CD4-positive, alpha-beta T cell (primary cell): ENCODE data around the gene TTC23L. TPM values are rescaled to one million over a fixed set of nuclear protein-coding genes. Genes with fewer than 3 reads are reported as not detected.

Experiments
- ATAC-seq: fragments of 200-7000 bp; cut with Tn5 transposase; one replicate; pipeline ENCODE4 v1.10.0; 2022; ENCODE audit warnings: mild to moderate bottlenecking; ENCODE audit not compliant: poor library complexity
- CTCF ChIA-PET: fragments of 350-600 bp; sonication (Branson Sonifier 250); formaldehyde crosslinking; loops from one replicate; lab custom pipeline; 2021; ENCODE audit warnings: antibody characterized with exemption, inconsistent platforms; lab: Charles Lee
- POLR2A ChIA-PET: fragments of 350-600 bp; sonication (Branson Sonifier 250); formaldehyde crosslinking; loops from one replicate; lab custom pipeline; 2021; ENCODE audit warnings: antibody characterized with exemption, inconsistent platforms; lab: Charles Lee
- DNase-seq, 14 experiments: peaks; one replicate each; pipeline ENCODE4 v3.0.0-alpha.2; 2013 to 2020; ENCODE audit warnings: mixed read lengths in 2 of 14
- H3K27ac ChIP-seq, 2 donors: one replicate each; pipeline versions ENCODE4 v1.5.1 to v1.7.0; 2013; ENCODE audit warnings: low read length in 2 of 2, low read depth in 1 of 2, mild to moderate bottlenecking in 1 of 2
- H3K27me3 ChIP-seq, 2 experiments: 1 replicate in 1 of 2; 2 replicates in 1 of 2; pipeline versions ENCODE4 v1.6.1 to v1.7.0; 2013; ENCODE audit warnings: low read length in 2 of 2, control low read depth in 1 of 2, mild to moderate bottlenecking in 1 of 2, moderate library complexity in 1 of 2; ENCODE audit not compliant: insufficient read depth in 2 of 2, control insufficient read depth in 1 of 2
- H3K36me3 ChIP-seq: one replicate; pipeline ENCODE4 v1.6.1; 2013; ENCODE audit warnings: low read length, control low read depth; ENCODE audit not compliant: insufficient read depth
- H3K4me1 ChIP-seq: one replicate; pipeline ENCODE4 v1.6.1; 2013; ENCODE audit warnings: low read length, control low read depth; ENCODE audit not compliant: insufficient read depth
- H3K4me3 ChIP-seq: one replicate; pipeline ENCODE4 v1.5.1; 2013; ENCODE audit warnings: mild to moderate bottlenecking, low read length, moderate library complexity
- H3K9me3 ChIP-seq, 2 experiments: 1 replicate in 1 of 2; 2 replicates in 1 of 2; pipeline versions ENCODE4 v1.6.1 to v1.7.0; 2013; ENCODE audit warnings: low read length in 2 of 2, mild to moderate bottlenecking in 2 of 2, control low read depth in 1 of 2, moderate library complexity in 1 of 2; ENCODE audit not compliant: control insufficient read depth in 1 of 2, insufficient read depth in 1 of 2
- H3K27ac Mint-ChIP-seq: one replicate; pipeline ENCODE4 v1.8.0; 2020; ENCODE audit warnings: mixed read lengths
- H3K27me3 Mint-ChIP-seq: one replicate; pipeline ENCODE4 v1.8.0; 2021; ENCODE audit warnings: mixed read lengths
- H3K36me3 Mint-ChIP-seq: one replicate; pipeline ENCODE4 v1.8.0; 2021; ENCODE audit warnings: low read depth, mixed read lengths
- H3K4me1 Mint-ChIP-seq: one replicate; pipeline ENCODE4 v1.8.0; 2021; ENCODE audit warnings: low read depth, mixed read lengths
- H3K4me3 Mint-ChIP-seq: one replicate; pipeline ENCODE4 v1.8.0; 2020; ENCODE audit warnings: mild to moderate bottlenecking, mixed read lengths
- H3K9me3 Mint-ChIP-seq: one replicate; pipeline ENCODE4 v1.8.0; 2020; ENCODE audit warnings: mixed read lengths
- intact Hi-C, 2 experiments: fragments of 100-400 bp; cut with DNase I in 1 of 2; cut with micrococcal nuclease in 1 of 2; formaldehyde crosslinking; loops; one replicate each; pipeline versions ENCODE4 v1.15.1 to v1.9.0; 2023 to 2025; cut with DNase I, micrococcal nuclease
- total RNA-seq, 174 experiments: library from RNA in 2 of 174; stranded (reverse) in 2 of 174; gene quantifications; one replicate each; pipeline ENCODE4 v1.2.3 and lab custom pipeline; 2021 to 2026
- TF ChIP-seq, protein P1 (sequence below): fragments of 200-600 bp; IDR thresholded peaks from one replicate; pipeline ENCODE4 v1.8.0; 2022; ENCODE audit warnings: antibody characterized with exemption, mild to moderate bottlenecking

Gene TTC23L
- total RNA-seq, 2 experiments from 2014 or later: 0.20 TPM; not detected in 1

DNA sequence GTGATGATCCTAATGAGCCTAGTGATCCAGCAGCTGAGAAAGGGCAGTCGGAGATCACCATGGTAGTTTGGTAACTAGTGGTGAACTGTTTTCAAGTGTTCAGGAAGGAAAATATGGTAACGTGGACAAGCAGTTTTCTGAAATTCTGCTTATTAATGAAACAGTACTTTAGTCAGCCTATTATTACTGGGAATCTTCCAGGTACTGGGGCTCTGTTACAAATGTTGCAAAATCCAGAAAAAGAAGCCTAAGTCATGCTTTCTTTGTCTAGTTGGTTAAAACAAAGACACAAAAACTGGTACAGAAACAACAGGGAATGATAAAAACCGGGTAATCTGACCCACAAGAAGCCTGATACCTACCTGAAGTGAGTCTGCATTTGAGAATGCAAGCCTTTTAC, 18.2 kb downstream of the TTC23L start:
- Histone ChIP-seq H3K9me3 (no peaks in the 10 kb centered on the region), H3K27ac (no peak overlapping the region), H3K4me1 (no peaks in the 10 kb centered on the region), H3K4me3 (no peak overlapping the region), H3K27me3 (no peaks in the 10 kb centered on the region), H3K36me3 (no peaks in the 10 kb centered on the region)
- ChIA-PET POLR2A (no interaction called here), CTCF (no interaction called here)
- no peak overlapping the region for H3K27ac Mint-ChIP-seq
- H3K9me3 Mint-ChIP-seq: no peaks in the 10 kb centered on the region
- TF ChIP-seq, protein P1, sequence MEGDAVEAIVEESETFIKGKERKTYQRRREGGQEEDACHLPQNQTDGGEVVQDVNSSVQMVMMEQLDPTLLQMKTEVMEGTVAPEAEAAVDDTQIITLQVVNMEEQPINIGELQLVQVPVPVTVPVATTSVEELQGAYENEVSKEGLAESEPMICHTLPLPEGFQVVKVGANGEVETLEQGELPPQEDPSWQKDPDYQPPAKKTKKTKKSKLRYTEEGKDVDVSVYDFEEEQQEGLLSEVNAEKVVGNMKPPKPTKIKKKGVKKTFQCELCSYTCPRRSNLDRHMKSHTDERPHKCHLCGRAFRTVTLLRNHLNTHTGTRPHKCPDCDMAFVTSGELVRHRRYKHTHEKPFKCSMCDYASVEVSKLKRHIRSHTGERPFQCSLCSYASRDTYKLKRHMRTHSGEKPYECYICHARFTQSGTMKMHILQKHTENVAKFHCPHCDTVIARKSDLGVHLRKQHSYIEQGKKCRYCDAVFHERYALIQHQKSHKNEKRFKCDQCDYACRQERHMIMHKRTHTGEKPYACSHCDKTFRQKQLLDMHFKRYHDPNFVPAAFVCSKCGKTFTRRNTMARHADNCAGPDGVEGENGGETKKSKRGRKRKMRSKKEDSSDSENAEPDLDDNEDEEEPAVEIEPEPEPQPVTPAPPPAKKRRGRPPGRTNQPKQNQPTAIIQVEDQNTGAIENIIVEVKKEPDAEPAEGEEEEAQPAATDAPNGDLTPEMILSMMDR: no peak
- H3K36me3 Mint-ChIP-seq: no peaks in the 10 kb centered on the region
- no peaks in the 10 kb centered on the region for H3K4me1 Mint-ChIP-seq
- ATAC-seq (no peak), DNase-seq (no peak)
- H3K4me3 Mint-ChIP-seq: no peak overlapping the region
- no peaks in the 10 kb centered on the region for H3K27me3 Mint-ChIP-seq
- intact Hi-C loops: no loop called here

- Histone ChIP-seq H3K27ac (no peak overlapping the region), H3K9me3 (no peaks in the 10 kb centered on the region), H3K4me1 (no peaks in the 10 kb centered on the region), H3K4me3 (no peak overlapping the region), H3K36me3 (no peaks in the 10 kb centered on the region), H3K27me3 (no peaks in the 10 kb centered on the region)
- CTCF ChIA-PET: no interaction called here
- intact Hi-C loops: no loop called here
- no peak overlapping the region for H3K4me3 Mint-ChIP-seq
- H3K36me3 Mint-ChIP-seq: no peaks in the 10 kb centered on the region
- POLR2A ChIA-PET: no interaction called here
- TF ChIP-seq, protein P1: no peak
- no peaks in the 10 kb centered on the region for H3K9me3 Mint-ChIP-seq
- no peak for ATAC-seq
- no peak overlapping the region for H3K27ac Mint-ChIP-seq
- H3K27me3 Mint-ChIP-seq: no peaks in the 10 kb centered on the region
- no peaks in the 10 kb centered on the region for H3K4me1 Mint-ChIP-seq
- DNase-seq: no peak
Observed at GRCh38 chr5:34857894-34858293, 18.9 kb downstream of the TTC23L start.

- TF ChIP-seq, protein P1: no peak
- Mint-ChIP-seq H3K9me3 (no peaks in the 10 kb centered on the region), H3K27me3 (no peaks in the 10 kb centered on the region), H3K4me1 (no peaks in the 10 kb centered on the region), H3K36me3 (no peaks in the 10 kb centered on the region), H3K27ac (no peak overlapping the region), H3K4me3 (no peak overlapping the region)
- DNase-seq (no peak), ATAC-seq (no peak)
- CTCF ChIA-PET: no interaction called here
- Histone ChIP-seq H3K36me3 (no peaks in the 10 kb centered on the region), H3K4me3 (no peak overlapping the region), H3K27ac (no peak overlapping the region), H3K27me3 (no peaks in the 10 kb centered on the region), H3K9me3 (no peaks in the 10 kb centered on the region), H3K4me1 (no peaks in the 10 kb centered on the region)
- POLR2A ChIA-PET: no interaction called here
- intact Hi-C loops: no loop called here
Observed at GRCh38 chr5:34858790-34859189, 19.8 kb downstream of the TTC23L start.
